SH-SY5Y (cell line): ENCODE results near the gene TSPAN15.

Experiments used
- GATA2 ChIP-seq: IDR thresholded peaks from 2 replicates; pipeline ENCODE4 v1.6.1; 2011; ENCODE audit warnings: mild to moderate bottlenecking, low read depth, low read length
- GATA3 ChIP-seq: IDR thresholded peaks from 2 replicates; pipeline ENCODE4 v1.6.1; 2011; ENCODE audit warnings: low read depth, mild to moderate bottlenecking, low read length, moderate library complexity

DNA sequence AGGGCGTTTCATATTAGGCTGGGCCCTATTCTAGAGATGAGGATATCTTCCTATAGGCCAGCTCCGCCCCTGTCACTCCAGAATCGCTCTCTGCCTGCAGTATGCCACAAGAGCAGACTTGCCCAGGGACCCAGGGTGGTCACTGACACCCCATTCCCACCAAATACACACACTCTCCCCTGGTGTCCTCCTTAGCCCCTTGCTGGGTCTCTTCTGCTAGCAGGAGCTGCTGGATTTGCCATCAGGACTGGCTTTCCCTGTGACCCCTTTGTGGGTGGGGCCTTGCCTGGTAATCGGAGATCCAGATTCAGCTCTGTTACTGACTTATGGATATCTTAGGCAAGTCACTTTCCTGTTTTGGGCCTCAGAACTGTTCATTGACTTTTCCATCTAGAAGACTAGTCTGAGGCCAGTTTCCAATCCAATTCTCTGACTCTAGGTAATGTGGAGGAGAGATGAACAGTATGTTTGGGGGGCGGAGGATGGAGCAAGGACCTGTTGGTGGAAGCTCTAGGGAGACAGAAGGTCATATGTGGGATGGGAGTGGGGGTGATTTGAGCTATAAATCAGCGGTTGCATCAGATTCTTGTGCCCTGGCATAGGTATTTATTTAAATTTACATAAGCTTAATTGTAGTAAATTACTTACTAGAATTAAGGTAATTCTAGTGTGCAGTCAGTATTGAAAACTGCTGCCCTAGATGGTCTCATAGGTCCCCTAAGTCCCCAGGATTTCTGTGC lies 1.6 kb downstream of the TSPAN15 start:
- no peak for TF ChIP-seq GATA3
- no peak for TF ChIP-seq GATA2
